H1 (cell line): Measurements from ENCODE around the gene PPIP5K1. TPM values are rescaled to one million over a fixed set of nuclear protein-coding genes. Genes with fewer than 3 reads are reported as not detected.

ENCODE experiments used
- FOSL1 ChIP-seq: IDR thresholded peaks from 2 replicates; pipeline ENCODE4 v1.6.1; 2011; ENCODE audit warnings: mild to moderate bottlenecking, low read depth, low read length, moderate library complexity; ENCODE audit not compliant: insufficient read depth
- SUZ12 ChIP-seq: fragments of 200-600 bp; sonication (generic); IDR thresholded peaks from 2 replicates; pipeline ENCODE4 v1.6.1; 2012; ENCODE audit warnings: mild to moderate bottlenecking, inconsistent platforms, low read length, moderate library complexity, mixed read lengths
- polyA plus RNA-seq, 7 experiments: library from polyadenylated mRNA; depleted of rRNA in 3 of 7; stranded (reverse) in 5 of 7; unstranded in 2 of 7; fragments of >200 nt in 5 of 7; fragments of 200-250 nt in 2 of 7; gene quantifications; 1 replicate in 5 of 7; 2 replicates in 1 of 7; 4 replicates in 1 of 7; pipeline versions ENCODE4 v1.2.1 to v1.2.3, GENCODE V29; 2011 to 2013; ENCODE audit warnings: missing spikeins in 2 of 7, mixed read lengths in 2 of 7
- total RNA-seq: library from RNA; stranded (reverse); fragmentation: NEBNext Ultra II Directional; extraction: Animal tissue kit (Norgen Biotek cat#: 25700); gene quantifications from 2 replicates; pipeline ENCODE4 v1.2.1, GENCODE V29; 2021

The PPIP5K1 gene
- total and polyA plus RNA-seq, 2 of the 8 experiments (the other 6 are each of a cell fraction or from before 2014, with no cell fraction given) = 18.8 to 22.7 TPM

- TF ChIP-seq FOSL1 (no peak), SUZ12 (no peak)
- TF ChIP-seq, all 59 proteins: peak for 0
Observed at GRCh38 chr15:43526261-43526930, 63.6 kb downstream of the PPIP5K1 start (continued).
